HG03558 (cell line): Measurements from ENCODE around the gene NFIB.

ENCODE experiments used
- ATAC-seq: cut with Tn5 transposase; IDR thresholded peaks from one replicate; pipeline ENCODE4 v1.9.1; 2021; ENCODE audit warnings: moderate number of reproducible peaks; ENCODE audit not compliant: unreplicated experiment; ENCODE audit errors: extremely low read depth

The NFIB gene

GRCh38 chr9:14062586-14063221, 251.2 kb downstream of the NFIB start:
- ATAC-seq, result no peak

GRCh38 chr9:14061936-14062585, 251.9 kb downstream of the NFIB start:
- no peak for ATAC-seq

- ATAC-seq, result no peak
These were observed 255.6 kb downstream of the NFIB start for GRCh38 chr9:14058325-14058688.

- ATAC-seq, result no peak
These were observed 256.3 kb downstream of the NFIB start for GRCh38 chr9:14057368-14058324.

- ATAC-seq, result no peak
These were observed 257.6 kb downstream of the NFIB start for GRCh38 chr9:14056316-14056861.

- no peak for ATAC-seq
These were observed 259.8 kb downstream of the NFIB start for GRCh38 chr9:14054096-14054495.

- no peak for ATAC-seq
These were observed 261.6 kb downstream of the NFIB start for GRCh38 chr9:14052359-14052758.

GRCh38 chr9:14051419-14051818, 262.5 kb downstream of the NFIB start:
- ATAC-seq, result no peak

GRCh38 chr9:14043483-14043882, 270.5 kb downstream of the NFIB start:
- no peak for ATAC-seq

- no peak for ATAC-seq
These were observed 276.6 kb downstream of the NFIB start for GRCh38 chr9:14037331-14037730.

- no peak for ATAC-seq
These were observed 280.9 kb downstream of the NFIB start for GRCh38 chr9:14033067-14033466.
